WTC11 (cell line): Measurements from ENCODE around the gene REEP6. TPM values are rescaled to one million over a fixed set of nuclear protein-coding genes. Genes with fewer than 3 reads are reported as not detected.
A peak's percentile ranks its signal among the peaks of the same experiment; 100 is the strongest.

Source experiments
- ATAC-seq: fragments of 200-7000 bp; cut with Tn5 transposase; 2 replicates; pipeline ENCODE4 v1.10.0; 2021; ENCODE audit warnings: mild to moderate bottlenecking, moderate library complexity
- CTCF ChIA-PET: fragments of 300-600 bp; sonication (Branson Sonifier 250); formaldehyde crosslinking; loops from one replicate; lab custom pipeline; 2021; ENCODE audit warnings: antibody characterized with exemption; lab: Charles Lee
- POLR2A ChIA-PET: fragments of 350-600 bp; sonication (Branson Sonifier 250); formaldehyde crosslinking; loops from one replicate; lab custom pipeline; 2021; ENCODE audit warnings: antibody characterized with exemption; lab: Charles Lee
- DNase-seq: peaks from one replicate; pipeline ENCODE4 v3.0.0; 2021; ENCODE audit warnings: low spot score
- H3K27ac Mint-ChIP-seq: 2 replicates; pipeline ENCODE4 v1.8.0; 2021; ENCODE audit warnings: mixed read lengths
- H3K27me3 Mint-ChIP-seq: 2 replicates; pipeline ENCODE4 v1.8.0; 2021; ENCODE audit warnings: low read depth, mild to moderate bottlenecking, moderate library complexity, mixed read lengths
- H3K36me3 Mint-ChIP-seq: 2 replicates; pipeline ENCODE4 v1.8.0; 2021; ENCODE audit warnings: mixed read lengths
- H3K4me1 Mint-ChIP-seq: 2 replicates; pipeline ENCODE4 v1.8.0; 2022; ENCODE audit warnings: mixed read lengths
- H3K4me3 Mint-ChIP-seq: 2 replicates; pipeline ENCODE4 v1.8.0; 2021; ENCODE audit warnings: mild to moderate bottlenecking, moderate library complexity, mixed read lengths
- H3K9me3 Mint-ChIP-seq: 2 replicates; pipeline ENCODE4 v1.8.0; 2021; ENCODE audit warnings: mixed read lengths
- AFF4 ChIP-seq: sonication (generic); formaldehyde crosslinking; IDR thresholded peaks from 2 replicates; pipeline ENCODE4 v1.8.1; 2023; ENCODE audit warnings: mild to moderate bottlenecking, missing genetic modification reagents, borderline replicate concordance
- CDX4 ChIP-seq: fragments of 250-450 bp; sonication (Bioruptor Pico); IDR thresholded peaks from 2 replicates; pipeline ENCODE4 v1.9.0; 2021; ENCODE audit warnings: moderate library complexity, mild to moderate bottlenecking, inconsistent platforms, borderline replicate concordance
- CTCF ChIP-seq: fragments of 200-600 bp; IDR thresholded peaks from 2 replicates; pipeline ENCODE4 v1.8.0; 2022; ENCODE audit warnings: antibody characterized with exemption
- FOXP1 ChIP-seq: sonication (generic); formaldehyde crosslinking; IDR thresholded peaks from 2 replicates; pipeline ENCODE4 v1.8.0; 2022; ENCODE audit warnings: missing genetic modification reagents, mild to moderate bottlenecking, moderate library complexity, borderline replicate concordance
- HMGA2 ChIP-seq: fragments of 250-450 bp; sonication (Bioruptor Pico); IDR thresholded peaks from 2 replicates; pipeline ENCODE4 v1.4.0; 2021; ENCODE audit warnings: mild to moderate bottlenecking, moderate library complexity
- JUN ChIP-seq: sonication (generic); formaldehyde crosslinking; IDR thresholded peaks from 2 replicates; pipeline ENCODE4 v1.8.0; 2023; ENCODE audit warnings: mild to moderate bottlenecking, missing genetic modification reagents
- PRDM15 ChIP-seq: sonication (generic); formaldehyde crosslinking; IDR thresholded peaks from 2 replicates; pipeline ENCODE4 v1.8.0; 2022; ENCODE audit warnings: missing genetic modification reagents
- TCF7 ChIP-seq: sonication (generic); formaldehyde crosslinking; IDR thresholded peaks from 2 replicates; pipeline ENCODE4 v1.8.0; 2022; ENCODE audit warnings: mild to moderate bottlenecking, low read depth, missing genetic modification reagents, moderate library complexity
- ZBTB21 ChIP-seq: sonication (generic); formaldehyde crosslinking; IDR thresholded peaks from 2 replicates; pipeline ENCODE4 v1.8.1; 2023; ENCODE audit warnings: mild to moderate bottlenecking, missing genetic modification reagents, borderline replicate concordance
- ZBTB43 ChIP-seq: sonication (generic); formaldehyde crosslinking; IDR thresholded peaks from 2 replicates; pipeline ENCODE4 v1.8.1; 2023; ENCODE audit warnings: mild to moderate bottlenecking, missing genetic modification reagents
- ZNF219 ChIP-seq: sonication (generic); formaldehyde crosslinking; IDR thresholded peaks from 2 replicates; pipeline ENCODE4 v1.8.0; 2023; ENCODE audit warnings: missing genetic modification reagents, mild to moderate bottlenecking, borderline replicate concordance
- ZNF396 ChIP-seq: fragments of 250-450 bp; sonication (Bioruptor Pico); IDR thresholded peaks from 2 replicates; pipeline ENCODE4 v1.8.0; 2021; ENCODE audit warnings: mild to moderate bottlenecking, moderate library complexity, borderline replicate concordance
- total RNA-seq: library from RNA; stranded (reverse); gene quantifications from 3 replicates; pipeline ENCODE4 v1.2.3, GENCODE V29; 2021

REEP6 gene
- total RNA-seq, 1 experiment from 2014 or later: 17.0 TPM

- no peak for TF ChIP-seq PRDM15
Observed at GRCh38 chr19:1459479-1459878, 31.5 kb upstream of the REEP6 start (continued).

GRCh38 chr19:1460033-1460995 lies 30.7 kb upstream of the REEP6 start:
- DNase-seq: peak; percentile 7
- H3K9me3 Mint-ChIP-seq: no peaks in the 10 kb centered on the region
- H3K4me3 Mint-ChIP-seq: no peak overlapping the region
- H3K27me3 Mint-ChIP-seq: peaks cover 45% of the 10 kb centered on the region
- peaks cover 3% of the 10 kb centered on the region; the same call in 1 of the 2 replicates for H3K4me1 Mint-ChIP-seq
- no peak for ATAC-seq
- no peak overlapping the region for H3K27ac Mint-ChIP-seq
- no peaks in the 10 kb centered on the region for H3K36me3 Mint-ChIP-seq
- CTCF ChIA-PET: no interaction called here
- POLR2A ChIA-PET: no interaction called here
- TF ChIP-seq HMGA2 (CRISPR knock-in tag): no peak
- TF ChIP-seq CDX4 (CRISPR knock-in tag): no peak
- TF ChIP-seq ZBTB43 (CRISPR knock-in tag): no peak
- no peak for TF ChIP-seq ZBTB21 (CRISPR knock-in tag)
- no peak for TF ChIP-seq ZNF396 (CRISPR knock-in tag)
- TF ChIP-seq AFF4 (CRISPR knock-in tag): no peak
- TF ChIP-seq ZNF219 (CRISPR knock-in tag): no peak
- no peak for TF ChIP-seq JUN (CRISPR knock-in tag)
- TF ChIP-seq TCF7: no peak
- TF ChIP-seq CTCF: no peak
- no peak for TF ChIP-seq FOXP1 (CRISPR knock-in tag)
